ENCODE data around the gene CCNQ. TPM values are rescaled to one million over a fixed set of nuclear protein-coding genes. Genes with fewer than 3 reads are reported as not detected.

The CCNQ gene
- total RNA-seq, 2 experiments from 2014 or later: 19.0 to 19.7 TPM

GRCh38 chrX:153592966-153593688 lies 5.8 kb downstream of the CCNQ start:
- DNase-seq (no peak), ATAC-seq (ENCODE audit: low read depth) (no peak)
- Mint-ChIP-seq H3K27me3 (no peaks in the 10 kb centered on the region), H3K4me3 (no peak overlapping the region), H3K9me3 (no peaks in the 10 kb centered on the region), H3K27ac (no peak overlapping the region), H3K36me3 (no peaks in the 10 kb centered on the region), H3K4me1 (peaks cover 15% of the 10 kb centered on the region)
- POLR2A ChIA-PET: no interaction called here

GRCh38 chrX:153592091-153592833 lies 6.7 kb downstream of the CCNQ start:
- H3K4me3 Mint-ChIP-seq: no peak overlapping the region
- no peaks in the 10 kb centered on the region for H3K9me3 Mint-ChIP-seq
- POLR2A ChIA-PET: no interaction called here
- no peaks in the 10 kb centered on the region for H3K36me3 Mint-ChIP-seq
- H3K27ac Mint-ChIP-seq: no peak overlapping the region
- ATAC-seq (ENCODE audit: low read depth): no peak
- H3K27me3 Mint-ChIP-seq: no peaks in the 10 kb centered on the region
- H3K4me1 Mint-ChIP-seq: peaks cover 9% of the 10 kb centered on the region
- DNase-seq: no peak

GRCh38 chrX:153590961-153591956 lies 7.7 kb downstream of the CCNQ start:
- H3K4me3 Mint-ChIP-seq: no peak overlapping the region
- peaks cover 3% of the 10 kb centered on the region for H3K36me3 Mint-ChIP-seq
- POLR2A ChIA-PET: no interaction called here
- H3K27me3 Mint-ChIP-seq: no peaks in the 10 kb centered on the region
- no peaks in the 10 kb centered on the region for H3K9me3 Mint-ChIP-seq
- H3K4me1 Mint-ChIP-seq: no peaks in the 10 kb centered on the region
- no peak for ATAC-seq (ENCODE audit: low read depth)
- H3K27ac Mint-ChIP-seq: no peak overlapping the region
- DNase-seq: no peak

- ATAC-seq (ENCODE audit: low read depth): no peak
- no peak overlapping the region for H3K4me3 Mint-ChIP-seq
- H3K27me3 Mint-ChIP-seq: no peaks in the 10 kb centered on the region
- no peaks in the 10 kb centered on the region for H3K9me3 Mint-ChIP-seq
- H3K4me1 Mint-ChIP-seq: peaks cover under 1% of the 10 kb centered on the region
- H3K36me3 Mint-ChIP-seq: peaks cover 3% of the 10 kb centered on the region
- POLR2A ChIA-PET: no interaction called here
- no peak overlapping the region for H3K27ac Mint-ChIP-seq
- no peak for DNase-seq
Measured at GRCh38 chrX:153588782-153589446, 10.0 kb downstream of the CCNQ start.

- H3K4me1 Mint-ChIP-seq: peaks cover 5% of the 10 kb centered on the region
- H3K4me3 Mint-ChIP-seq: no peak overlapping the region
- no peaks in the 10 kb centered on the region for H3K27me3 Mint-ChIP-seq
- H3K9me3 Mint-ChIP-seq: no peaks in the 10 kb centered on the region
- no peak overlapping the region for H3K27ac Mint-ChIP-seq
- POLR2A ChIA-PET: no interaction called here
- DNase-seq (no peak), ATAC-seq (ENCODE audit: low read depth) (no peak)
- peaks cover 3% of the 10 kb centered on the region for H3K36me3 Mint-ChIP-seq
Measured at GRCh38 chrX:153588021-153588781, 10.7 kb downstream of the CCNQ start.

GRCh38 chrX:153587342-153587741 lies 11.6 kb downstream of the CCNQ start:
- H3K27me3 Mint-ChIP-seq: no peaks in the 10 kb centered on the region
- ATAC-seq (ENCODE audit: low read depth) (no peak), DNase-seq (no peak)
- no peak overlapping the region for H3K4me3 Mint-ChIP-seq
- H3K9me3 Mint-ChIP-seq: no peaks in the 10 kb centered on the region
- POLR2A ChIA-PET: no interaction called here
- peaks cover 3% of the 10 kb centered on the region for H3K36me3 Mint-ChIP-seq
- H3K27ac Mint-ChIP-seq: no peak overlapping the region
- H3K4me1 Mint-ChIP-seq: peaks cover 12% of the 10 kb centered on the region

GRCh38 chrX:153585827-153586226 lies 13.1 kb downstream of the CCNQ start:
- ATAC-seq (ENCODE audit: low read depth) (no peak), DNase-seq (no peak)
- no peaks in the 10 kb centered on the region for H3K9me3 Mint-ChIP-seq
- peaks cover 12% of the 10 kb centered on the region for H3K4me1 Mint-ChIP-seq
- no peaks in the 10 kb centered on the region for H3K27me3 Mint-ChIP-seq
- peaks cover 3% of the 10 kb centered on the region for H3K36me3 Mint-ChIP-seq
- POLR2A ChIA-PET: no interaction called here
- H3K27ac Mint-ChIP-seq: peak overlapping the region; percentile 78
- H3K4me3 Mint-ChIP-seq: no peak overlapping the region

GRCh38 chrX:153583433-153583832 lies 15.5 kb downstream of the CCNQ start:
- no peaks in the 10 kb centered on the region for H3K9me3 Mint-ChIP-seq
- ATAC-seq (ENCODE audit: low read depth): no peak
- no peak for DNase-seq
- H3K4me3 Mint-ChIP-seq: peak overlapping the region; percentile 44
- peaks cover 2% of the 10 kb centered on the region for H3K27me3 Mint-ChIP-seq
- peaks cover 12% of the 10 kb centered on the region for H3K4me1 Mint-ChIP-seq
- peaks cover 3% of the 10 kb centered on the region for H3K36me3 Mint-ChIP-seq
- POLR2A ChIA-PET: interaction anchor here (1.1 kb wide), 1 partner anchor 15 kb away, joined by 5 read pairs; the partner anchor contains the start of gene CCNQ
- H3K27ac Mint-ChIP-seq: no peak overlapping the region

GRCh38 chrX:153582896-153583295 lies 16.0 kb downstream of the CCNQ start:
- peak overlapping the region; percentile 44 for H3K4me3 Mint-ChIP-seq
- ATAC-seq (ENCODE audit: low read depth) (peak; percentile 100), DNase-seq (peak; percentile 60)
- H3K4me1 Mint-ChIP-seq: peaks cover 12% of the 10 kb centered on the region
- H3K27me3 Mint-ChIP-seq: peaks cover 2% of the 10 kb centered on the region
- POLR2A ChIA-PET: interaction anchor here (1.1 kb wide), 1 partner anchor 15 kb away, joined by 5 read pairs; the partner anchor contains the start of gene CCNQ
- H3K9me3 Mint-ChIP-seq: no peaks in the 10 kb centered on the region
- peaks cover 3% of the 10 kb centered on the region for H3K36me3 Mint-ChIP-seq
- H3K27ac Mint-ChIP-seq: no peak overlapping the region

- Mint-ChIP-seq H3K27ac (no peak overlapping the region), H3K4me1 (peaks cover 12% of the 10 kb centered on the region), H3K36me3 (no peaks in the 10 kb centered on the region), H3K4me3 (no peak overlapping the region), H3K9me3 (no peaks in the 10 kb centered on the region), H3K27me3 (peaks cover 2% of the 10 kb centered on the region)
- DNase-seq (no peak), ATAC-seq (ENCODE audit: low read depth) (no peak)
- POLR2A ChIA-PET: no interaction called here
Measured at GRCh38 chrX:153580700-153581386, 18.1 kb downstream of the CCNQ start.

- ATAC-seq (ENCODE audit: low read depth) (no peak), DNase-seq (no peak)
- POLR2A ChIA-PET: no interaction called here
- no peaks in the 10 kb centered on the region for H3K36me3 Mint-ChIP-seq
- no peak overlapping the region for H3K4me3 Mint-ChIP-seq
- peaks cover 2% of the 10 kb centered on the region for H3K27me3 Mint-ChIP-seq
- H3K9me3 Mint-ChIP-seq: no peaks in the 10 kb centered on the region
- H3K4me1 Mint-ChIP-seq: peaks cover 10% of the 10 kb centered on the region
- H3K27ac Mint-ChIP-seq: no peak overlapping the region
Measured at GRCh38 chrX:153578889-153579288, 20.1 kb downstream of the CCNQ start.
